GM12801 (cell line): ENCODE results near the gene GDPD5.

ENCODE experiments used
- TF ChIP-seq, protein P1 (sequence below): IDR thresholded peaks from one replicate; pipeline ENCODE4 v1.5.1; 2011; ENCODE audit warnings: control low read depth; ENCODE audit not compliant: insufficient read length; ENCODE audit errors: extremely low read depth

The GDPD5 gene

DNA sequence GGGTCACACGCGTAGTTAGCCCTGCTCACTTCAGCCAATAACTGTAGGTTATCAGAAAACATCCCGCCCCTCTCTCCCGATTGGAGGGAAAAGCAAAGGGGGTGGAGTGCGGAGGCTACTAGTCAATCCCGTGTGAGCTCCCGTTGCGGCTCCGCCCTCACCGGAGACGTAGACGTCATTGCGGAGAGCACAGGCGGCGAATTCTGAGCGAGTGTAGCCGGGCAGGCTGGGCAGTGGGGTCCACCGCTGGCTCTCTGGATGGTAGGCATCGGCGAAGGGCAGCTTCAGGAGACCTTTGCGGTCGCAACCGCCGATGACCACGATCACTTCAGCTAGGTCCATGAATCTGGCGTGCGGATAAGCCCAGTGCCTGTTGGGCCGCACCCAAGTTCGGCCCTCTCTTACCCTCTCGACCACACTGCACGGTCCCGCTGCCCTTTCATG is 97.4 kb downstream of the GDPD5 start:
- TF ChIP-seq, protein P1, sequence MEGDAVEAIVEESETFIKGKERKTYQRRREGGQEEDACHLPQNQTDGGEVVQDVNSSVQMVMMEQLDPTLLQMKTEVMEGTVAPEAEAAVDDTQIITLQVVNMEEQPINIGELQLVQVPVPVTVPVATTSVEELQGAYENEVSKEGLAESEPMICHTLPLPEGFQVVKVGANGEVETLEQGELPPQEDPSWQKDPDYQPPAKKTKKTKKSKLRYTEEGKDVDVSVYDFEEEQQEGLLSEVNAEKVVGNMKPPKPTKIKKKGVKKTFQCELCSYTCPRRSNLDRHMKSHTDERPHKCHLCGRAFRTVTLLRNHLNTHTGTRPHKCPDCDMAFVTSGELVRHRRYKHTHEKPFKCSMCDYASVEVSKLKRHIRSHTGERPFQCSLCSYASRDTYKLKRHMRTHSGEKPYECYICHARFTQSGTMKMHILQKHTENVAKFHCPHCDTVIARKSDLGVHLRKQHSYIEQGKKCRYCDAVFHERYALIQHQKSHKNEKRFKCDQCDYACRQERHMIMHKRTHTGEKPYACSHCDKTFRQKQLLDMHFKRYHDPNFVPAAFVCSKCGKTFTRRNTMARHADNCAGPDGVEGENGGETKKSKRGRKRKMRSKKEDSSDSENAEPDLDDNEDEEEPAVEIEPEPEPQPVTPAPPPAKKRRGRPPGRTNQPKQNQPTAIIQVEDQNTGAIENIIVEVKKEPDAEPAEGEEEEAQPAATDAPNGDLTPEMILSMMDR = no peak

- TF ChIP-seq, protein P1 = no peak
These were observed 98.6 kb downstream of the GDPD5 start for GRCh38 chr11:75427181-75427580.

DNA sequence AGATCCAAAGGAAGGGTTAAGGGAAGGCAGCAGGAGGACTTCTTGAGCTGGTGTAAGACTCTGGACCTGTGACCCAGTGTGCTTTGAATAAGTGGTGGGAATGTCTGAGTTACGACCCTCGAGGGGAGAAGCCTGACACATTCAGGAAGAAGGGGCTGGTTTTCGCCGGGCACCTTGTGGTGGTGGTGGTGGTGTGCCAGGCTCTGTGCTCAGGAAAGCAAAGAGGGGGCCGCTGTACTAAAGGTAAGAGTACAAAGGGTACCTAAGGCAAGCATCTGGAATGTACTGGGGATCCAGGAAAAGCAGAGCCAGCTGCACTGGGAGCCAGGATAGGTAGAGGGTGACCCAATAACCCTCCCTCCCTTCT is 99.0 kb downstream of the GDPD5 start:
- TF ChIP-seq, protein P1 = no peak

- TF ChIP-seq, protein P1 = no peak
These were observed 100.3 kb downstream of the GDPD5 start for GRCh38 chr11:75425422-75425821.

- TF ChIP-seq, protein P1 = no peak
These were observed 101.3 kb downstream of the GDPD5 start for GRCh38 chr11:75424396-75424795.

GRCh38 chr11:75423721-75424120 is 102.0 kb downstream of the GDPD5 start:
- TF ChIP-seq, protein P1 = no peak

DNA sequence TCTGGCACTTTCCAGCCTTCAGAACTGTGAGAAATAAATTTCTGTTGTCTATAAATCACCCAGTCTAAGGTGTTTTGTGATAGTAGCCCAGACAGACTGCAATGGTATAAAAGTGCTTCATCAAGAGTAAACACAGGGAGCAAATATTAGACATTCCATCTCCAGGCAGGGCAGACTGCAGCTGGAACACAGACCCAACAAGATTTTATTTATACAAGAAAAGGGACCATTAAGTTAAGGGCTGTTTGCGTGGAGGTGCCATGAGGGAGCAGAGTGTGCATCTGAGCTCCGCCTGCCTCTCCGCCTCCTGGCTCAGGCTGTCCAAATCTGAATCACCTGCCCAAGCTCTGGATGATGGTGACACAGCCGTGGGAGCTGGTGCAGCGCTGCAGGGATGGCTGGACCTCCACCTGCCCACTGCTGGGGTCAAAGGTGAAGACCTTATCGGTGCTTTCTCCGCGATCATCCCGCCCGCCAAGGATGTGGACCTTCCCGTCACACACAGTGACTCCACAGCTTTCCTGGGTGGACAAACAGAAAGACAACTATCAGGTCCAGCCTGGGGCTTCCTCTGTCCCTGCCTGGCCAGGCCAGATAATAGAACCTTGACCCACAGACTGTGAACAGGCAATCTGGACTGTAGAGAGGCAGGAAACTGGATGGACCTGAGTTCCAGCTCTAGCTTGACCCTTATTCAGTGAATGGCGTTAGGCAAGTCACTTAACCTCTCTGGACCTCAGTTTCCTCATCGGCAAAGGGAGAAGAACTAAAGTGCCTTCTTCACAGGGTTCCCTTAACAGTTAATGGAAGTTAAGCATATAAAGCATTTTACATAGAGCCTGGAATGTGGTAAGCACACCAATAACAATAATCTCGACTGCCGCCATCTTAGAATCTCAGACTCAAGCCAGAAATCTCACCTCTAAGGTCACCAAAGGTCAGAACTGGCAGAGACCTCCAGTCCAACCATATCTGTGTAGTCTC is 103.2 kb downstream of the GDPD5 start:
- TF ChIP-seq, protein P1 = no peak
